ENCODE data around the gene IGFBP4.

The IGFBP4 gene

DNA sequence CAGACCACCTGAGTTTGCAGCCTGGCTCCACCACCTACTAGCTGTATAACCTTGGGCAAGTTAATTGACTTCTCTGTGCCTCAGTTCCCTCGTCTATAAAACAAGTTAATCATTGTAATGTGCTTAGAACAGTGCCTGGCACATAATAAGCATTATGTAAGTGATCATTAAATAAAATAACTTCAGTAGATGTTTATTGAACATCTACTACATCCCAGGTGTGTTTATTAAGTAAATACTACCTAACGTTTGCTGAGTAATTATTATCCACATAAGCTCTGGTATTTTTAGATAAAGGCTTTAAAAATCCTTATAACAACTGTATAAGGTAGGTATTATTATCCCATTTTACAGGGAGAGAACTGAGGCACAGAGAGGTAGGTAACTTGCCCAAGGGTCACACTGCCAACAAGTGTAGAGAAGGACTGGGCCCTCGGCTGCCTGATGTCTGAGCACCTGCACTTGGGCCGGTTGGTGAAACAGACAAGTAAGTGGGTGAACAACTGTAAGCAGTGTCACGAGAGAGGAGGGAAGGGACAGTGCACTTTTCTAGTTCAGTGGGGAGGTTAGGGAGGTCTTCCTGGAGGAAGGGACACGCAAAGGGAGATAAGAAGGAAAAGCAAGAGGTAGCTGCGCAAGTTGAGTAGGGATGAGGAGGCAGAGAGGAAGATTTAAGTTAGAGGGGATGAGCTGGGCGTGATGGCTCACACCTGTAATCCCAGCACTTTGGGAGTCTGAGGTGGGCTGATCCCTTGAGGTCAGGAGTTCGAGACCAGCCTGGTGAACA, 53.6 kb downstream of the IGFBP4 start:
- TF ChIP-seq, protein P1, sequence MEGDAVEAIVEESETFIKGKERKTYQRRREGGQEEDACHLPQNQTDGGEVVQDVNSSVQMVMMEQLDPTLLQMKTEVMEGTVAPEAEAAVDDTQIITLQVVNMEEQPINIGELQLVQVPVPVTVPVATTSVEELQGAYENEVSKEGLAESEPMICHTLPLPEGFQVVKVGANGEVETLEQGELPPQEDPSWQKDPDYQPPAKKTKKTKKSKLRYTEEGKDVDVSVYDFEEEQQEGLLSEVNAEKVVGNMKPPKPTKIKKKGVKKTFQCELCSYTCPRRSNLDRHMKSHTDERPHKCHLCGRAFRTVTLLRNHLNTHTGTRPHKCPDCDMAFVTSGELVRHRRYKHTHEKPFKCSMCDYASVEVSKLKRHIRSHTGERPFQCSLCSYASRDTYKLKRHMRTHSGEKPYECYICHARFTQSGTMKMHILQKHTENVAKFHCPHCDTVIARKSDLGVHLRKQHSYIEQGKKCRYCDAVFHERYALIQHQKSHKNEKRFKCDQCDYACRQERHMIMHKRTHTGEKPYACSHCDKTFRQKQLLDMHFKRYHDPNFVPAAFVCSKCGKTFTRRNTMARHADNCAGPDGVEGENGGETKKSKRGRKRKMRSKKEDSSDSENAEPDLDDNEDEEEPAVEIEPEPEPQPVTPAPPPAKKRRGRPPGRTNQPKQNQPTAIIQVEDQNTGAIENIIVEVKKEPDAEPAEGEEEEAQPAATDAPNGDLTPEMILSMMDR (IDR thresholded peaks at IDR 0.05; ENCODE audit: extremely low read depth, insufficient read depth, missing control alignments) = no peak
- DNase-seq (ENCODE audit: low spot score) = no peak
- in situ Hi-C loops (cut with MboI; ENCODE audit: low pct_unique_long_range_greater_than_20kb, low sequenced_read_pairs, unreplicated experiment) = no loop called here

DNA sequence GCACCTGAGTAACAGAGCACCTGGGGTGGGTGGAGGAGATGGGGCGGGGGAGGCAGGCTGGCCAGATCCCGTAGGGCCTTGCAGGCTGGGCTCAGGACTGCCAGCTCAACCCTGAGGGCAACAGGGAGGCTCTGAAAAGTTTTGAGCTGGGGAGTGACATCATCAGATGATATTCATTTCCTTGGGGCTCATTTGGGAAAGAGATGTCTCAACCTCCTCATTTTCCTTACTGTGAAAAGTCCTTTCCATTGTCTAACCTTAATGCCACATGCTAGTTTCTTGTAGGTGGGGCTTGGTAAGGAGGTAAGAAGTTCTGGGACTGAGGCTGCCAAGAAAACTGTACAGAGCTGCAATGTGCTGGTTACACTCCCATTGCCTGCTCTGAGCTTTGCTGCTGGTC, 54.4 kb downstream of the IGFBP4 start:
- TF ChIP-seq, protein P1 (IDR thresholded peaks at IDR 0.05; ENCODE audit: extremely low read depth, insufficient read depth, missing control alignments) = no peak
- in situ Hi-C loops (cut with MboI; ENCODE audit: low pct_unique_long_range_greater_than_20kb, low sequenced_read_pairs, unreplicated experiment) = no loop called here
- no peak for DNase-seq (ENCODE audit: low spot score)

DNA sequence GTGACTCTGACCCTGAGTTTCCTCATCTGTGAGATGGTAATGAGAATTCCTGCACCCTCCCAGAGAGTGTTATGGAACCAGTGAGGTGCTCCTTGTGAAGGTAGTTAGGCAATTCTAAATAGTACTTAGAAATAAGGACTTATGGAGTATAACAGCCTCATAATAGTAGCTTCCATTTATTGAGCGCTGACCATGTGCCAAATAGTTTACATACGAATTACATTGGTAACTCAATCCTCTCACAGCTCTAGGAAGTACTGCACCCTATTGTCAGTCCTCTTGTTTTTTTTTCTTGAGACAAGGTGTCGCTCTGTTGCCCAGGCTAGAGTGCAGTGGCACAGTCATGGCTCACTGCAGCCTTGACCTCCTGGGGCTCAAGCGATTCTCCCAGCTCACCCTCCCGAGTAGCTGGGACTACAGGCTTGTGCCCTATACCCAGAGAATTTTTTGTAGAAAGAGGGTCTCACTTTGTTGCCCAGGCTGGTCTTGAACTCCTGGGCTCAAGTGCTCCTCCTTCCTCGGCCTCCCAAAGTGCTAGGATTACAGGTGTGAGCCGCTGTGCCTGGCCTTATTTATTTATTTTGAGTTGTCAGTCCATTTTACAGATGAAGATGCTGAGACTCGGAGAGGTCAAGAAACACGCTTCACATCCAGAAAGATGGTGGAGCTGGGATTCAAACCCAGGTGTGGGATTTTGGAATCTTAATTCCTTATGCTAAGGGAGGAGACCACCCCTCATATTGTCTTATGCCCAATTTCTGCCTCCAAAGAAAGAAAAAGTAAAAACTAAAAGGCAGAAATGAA, 55.2 kb downstream of the IGFBP4 start:
- no peak for DNase-seq (ENCODE audit: low spot score)
- in situ Hi-C loops (cut with MboI; ENCODE audit: low pct_unique_long_range_greater_than_20kb, low sequenced_read_pairs, unreplicated experiment) = no loop called here
- TF ChIP-seq, protein P1 (IDR thresholded peaks at IDR 0.05; ENCODE audit: extremely low read depth, insufficient read depth, missing control alignments) = no peak

DNA sequence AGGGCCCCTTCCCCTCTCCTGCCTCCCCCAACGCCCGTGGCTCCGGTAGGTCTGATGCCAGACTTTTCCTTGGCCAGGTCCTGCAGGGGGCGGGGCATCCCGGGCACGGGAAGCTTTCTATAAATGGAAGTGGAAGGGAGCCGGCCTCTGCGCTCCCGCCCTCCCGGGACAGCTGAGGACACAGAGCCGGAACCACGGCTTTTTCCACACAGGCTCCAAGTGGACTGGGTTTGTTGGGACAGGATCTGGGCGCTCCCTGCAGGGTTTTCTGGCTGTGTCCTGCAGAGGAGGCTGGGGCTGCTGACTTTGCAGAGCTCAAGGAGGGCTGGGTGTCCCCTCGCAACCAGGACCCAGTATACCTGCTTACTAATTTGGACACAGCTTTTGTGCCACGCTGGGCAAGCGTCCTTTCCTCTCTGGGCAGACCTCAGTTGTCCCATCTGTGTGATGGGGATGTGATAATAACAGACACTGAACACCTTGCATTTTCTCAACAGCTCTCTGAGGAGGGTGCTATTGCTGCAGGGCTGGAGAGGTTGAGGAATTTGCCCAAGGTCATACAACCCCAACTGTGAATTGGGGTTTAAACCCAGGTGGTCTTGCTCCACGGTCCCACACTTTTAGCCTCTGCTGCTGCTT, 56.4 kb downstream of the IGFBP4 start:
- in situ Hi-C loops (cut with MboI; ENCODE audit: low pct_unique_long_range_greater_than_20kb, low sequenced_read_pairs, unreplicated experiment) = no loop called here
- TF ChIP-seq, protein P1 (IDR thresholded peaks at IDR 0.05; ENCODE audit: extremely low read depth, insufficient read depth, missing control alignments) = no peak
- no peak for DNase-seq (ENCODE audit: low spot score)

DNA sequence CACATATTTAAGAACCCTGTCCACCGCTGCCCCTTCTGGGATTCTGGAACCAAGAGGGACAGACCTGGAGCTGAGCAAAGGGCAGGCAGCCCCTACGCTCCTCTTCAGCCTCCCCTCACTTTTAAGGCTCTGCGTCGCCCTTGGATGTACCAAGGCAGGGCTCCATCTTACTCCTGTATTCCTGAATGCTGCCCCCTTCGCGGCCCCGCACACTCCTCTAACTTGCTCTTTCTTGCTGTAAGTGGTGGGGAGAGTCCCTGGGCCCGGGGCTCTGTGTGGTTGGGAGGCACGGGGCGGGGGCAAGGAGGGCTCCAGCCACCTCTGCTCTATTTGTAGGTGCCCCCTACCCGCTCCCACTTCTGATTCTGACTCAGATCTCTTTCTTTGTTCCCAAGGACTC, 56.9 kb downstream of the IGFBP4 start:
- in situ Hi-C loops (cut with MboI; ENCODE audit: low pct_unique_long_range_greater_than_20kb, low sequenced_read_pairs, unreplicated experiment) = no loop called here
- DNase-seq (ENCODE audit: low spot score) = no peak
- TF ChIP-seq, protein P1 (IDR thresholded peaks at IDR 0.05; ENCODE audit: extremely low read depth, insufficient read depth, missing control alignments) = no peak

DNA sequence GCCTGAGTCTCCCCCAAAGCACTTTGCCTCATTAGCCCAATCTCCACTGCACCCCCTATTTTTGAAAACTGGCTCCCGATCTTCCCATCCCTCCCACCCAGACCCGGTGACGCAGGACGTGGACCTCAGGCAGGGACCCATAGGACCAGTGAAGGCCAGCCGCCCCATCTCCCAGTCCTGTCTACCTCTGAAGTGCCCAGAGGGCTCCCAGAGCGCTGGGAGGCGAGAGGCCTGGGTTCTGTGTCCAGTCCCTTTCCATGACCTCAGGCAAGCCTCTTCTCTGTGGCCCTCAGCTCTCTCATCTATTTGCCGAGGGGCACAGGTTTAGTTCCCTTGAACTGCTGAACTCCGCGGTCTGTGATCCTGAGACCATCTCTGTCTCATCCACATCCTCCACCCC, 57.5 kb downstream of the IGFBP4 start:
- TF ChIP-seq, protein P1 (IDR thresholded peaks at IDR 0.05; ENCODE audit: extremely low read depth, insufficient read depth, missing control alignments) = no peak
- in situ Hi-C loops (cut with MboI; ENCODE audit: low pct_unique_long_range_greater_than_20kb, low sequenced_read_pairs, unreplicated experiment) = no loop called here
- DNase-seq (ENCODE audit: low spot score) = no peak

Measured in GM13977 (cell line).